GM21717 (cell line): ENCODE data around the gene BNIP3.

ENCODE experiments used
- ATAC-seq: cut with Tn5 transposase; IDR thresholded peaks from one replicate; pipeline ENCODE4 v1.9.1; 2021; ENCODE audit warnings: mild to moderate bottlenecking, moderate library complexity; ENCODE audit not compliant: unreplicated experiment

BNIP3 gene

DNA sequence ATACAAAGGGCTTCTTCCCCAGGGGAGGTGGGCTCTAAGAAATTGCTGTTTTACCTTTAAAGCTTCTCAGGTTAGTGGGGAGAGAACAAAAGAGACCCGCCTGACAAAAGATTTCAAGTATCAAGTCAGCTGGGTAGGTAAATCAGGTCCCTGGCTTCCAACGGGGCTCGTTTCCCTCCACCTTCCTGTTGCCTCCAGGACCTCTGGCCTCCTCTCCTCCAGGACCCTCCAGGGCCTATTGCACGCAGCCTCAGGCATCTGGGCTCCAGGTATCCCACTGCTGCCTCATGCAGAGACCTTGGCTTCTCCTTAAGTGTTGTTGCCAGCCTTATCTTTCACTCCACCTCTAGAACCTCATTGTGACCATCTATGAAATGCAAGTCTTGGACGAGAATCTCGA is 2.9 kb downstream of the BNIP3 start:
- no peak for ATAC-seq

DNA sequence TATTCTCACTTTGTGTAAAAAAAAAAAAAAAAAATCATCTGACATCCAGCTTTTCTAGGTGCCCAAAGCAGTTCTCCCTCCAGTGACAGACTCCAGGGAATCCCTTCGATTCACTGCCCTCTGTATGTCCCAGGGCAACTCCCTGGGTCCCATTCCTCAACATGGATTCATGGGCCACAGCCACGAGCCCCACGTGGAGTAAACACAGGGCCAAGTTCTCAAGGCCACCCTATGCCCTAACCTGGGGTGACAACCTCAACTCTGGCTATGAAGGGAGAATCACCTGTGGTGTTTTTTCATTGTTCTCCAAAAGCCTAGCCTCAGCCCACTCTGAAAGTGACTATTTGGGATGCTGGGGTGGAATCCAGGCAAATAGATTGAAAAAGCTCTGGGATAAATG is 3.4 kb downstream of the BNIP3 start:
- ATAC-seq, result no peak

DNA sequence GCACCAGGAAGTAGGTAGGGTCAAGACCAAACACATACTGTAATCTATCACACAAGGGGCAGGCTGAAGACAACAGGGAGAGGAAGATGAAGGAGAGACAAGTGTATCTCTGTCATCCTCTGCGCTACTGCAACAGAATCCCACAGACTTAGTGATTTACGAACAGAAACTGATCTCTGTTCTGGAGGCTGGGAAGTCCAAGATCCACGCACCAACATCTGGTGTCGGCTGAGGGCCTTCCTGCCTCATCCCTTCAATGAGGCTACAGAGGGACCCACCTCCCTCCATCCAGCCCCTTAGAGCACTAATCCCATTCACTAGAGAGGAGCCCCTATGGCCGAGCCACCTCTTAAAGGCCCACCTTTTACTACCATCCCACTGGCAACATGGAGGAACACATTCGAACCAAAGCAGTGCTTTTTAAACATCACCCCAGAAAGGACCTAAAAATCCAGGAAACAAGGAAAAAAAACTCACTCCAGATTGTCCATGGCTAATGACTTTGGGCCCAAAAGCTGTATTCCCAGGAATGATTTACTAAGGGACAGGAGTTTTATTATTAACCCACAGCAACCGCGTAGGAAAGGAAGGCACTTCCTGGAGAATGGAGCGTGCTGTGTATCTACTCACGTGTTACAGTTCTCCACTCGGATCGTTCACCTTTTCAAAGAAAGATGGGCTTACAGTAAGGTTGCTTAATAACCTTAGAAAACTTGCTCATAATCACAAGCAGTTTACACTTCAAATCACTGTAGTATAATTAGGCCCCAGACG is 4.2 kb downstream of the BNIP3 start:
- no peak for ATAC-seq

DNA sequence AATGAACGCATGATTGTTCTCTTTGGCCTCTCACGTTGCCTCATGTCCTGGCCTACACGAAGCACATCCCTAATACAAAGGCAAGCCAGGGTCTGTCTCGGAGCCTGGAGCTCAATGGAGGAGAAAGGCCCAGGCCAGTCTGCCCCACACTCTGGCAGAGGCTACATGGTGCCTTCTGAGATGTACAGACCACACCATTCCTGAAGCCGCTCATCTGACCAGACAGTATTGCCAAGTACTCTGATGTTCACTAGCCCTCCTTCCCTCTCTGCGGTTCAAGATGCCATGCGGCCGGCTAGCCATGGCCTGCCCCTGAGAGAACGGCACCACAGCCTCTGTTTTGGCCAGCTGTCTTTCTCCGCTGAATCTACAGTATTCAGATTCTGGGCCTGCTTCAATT is 5.9 kb downstream of the BNIP3 start:
- no peak for ATAC-seq

DNA sequence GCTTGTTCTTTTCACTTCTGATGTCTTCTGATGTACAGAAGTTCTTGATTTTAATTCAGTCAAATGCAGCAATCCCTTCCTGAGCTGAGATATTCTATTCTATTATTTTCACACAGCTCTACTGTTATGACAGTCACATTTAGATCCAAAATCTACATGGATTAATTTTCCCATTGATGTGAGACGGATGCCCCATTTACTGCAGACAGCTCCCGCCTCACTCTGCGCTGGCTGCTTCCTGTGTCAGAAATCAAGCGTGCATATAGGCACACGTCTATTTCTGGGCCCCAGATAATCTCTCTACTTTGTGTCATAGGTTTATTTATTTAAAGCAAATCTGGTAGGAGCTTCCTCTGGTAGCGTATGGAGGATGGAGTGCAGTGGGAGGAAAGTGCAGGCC is 6.7 kb downstream of the BNIP3 start:
- ATAC-seq, result no peak

DNA sequence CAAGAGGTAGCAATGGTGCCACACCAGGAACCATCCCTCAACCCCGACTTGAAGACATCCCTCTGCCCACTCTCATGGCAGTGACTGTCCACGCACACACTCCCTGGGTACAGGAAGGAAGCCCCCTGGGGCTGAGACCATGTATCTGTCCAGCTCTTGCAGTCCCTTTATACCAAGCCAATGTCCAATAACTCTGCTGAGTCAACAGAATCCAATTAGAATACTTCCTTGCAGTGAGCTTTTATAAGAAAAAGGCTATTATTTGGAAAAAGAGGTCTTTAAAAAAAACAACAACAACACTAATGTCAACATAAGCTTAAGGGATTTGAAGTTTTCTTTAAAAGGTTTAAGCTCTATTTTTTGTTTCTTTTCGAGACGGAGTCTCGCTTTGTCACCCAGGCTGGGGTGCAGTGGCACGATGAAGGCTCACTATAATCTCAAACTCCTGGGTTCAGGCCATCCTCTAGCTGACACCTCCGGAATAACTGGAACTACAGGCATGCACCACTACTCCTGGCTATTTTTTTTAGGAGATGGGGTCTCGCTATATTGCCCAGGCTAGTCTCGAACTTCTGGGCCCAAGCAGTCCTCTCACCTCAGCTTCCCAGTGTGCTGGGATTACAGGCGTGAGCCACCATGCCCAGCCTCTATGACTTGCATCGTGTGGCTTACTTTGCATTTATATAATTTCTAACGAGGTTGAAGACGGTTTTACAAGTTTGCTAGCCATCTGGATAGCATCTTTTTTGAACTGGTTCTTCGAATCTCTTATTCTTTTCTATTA is 7.5 kb downstream of the BNIP3 start:
- no peak for ATAC-seq

DNA sequence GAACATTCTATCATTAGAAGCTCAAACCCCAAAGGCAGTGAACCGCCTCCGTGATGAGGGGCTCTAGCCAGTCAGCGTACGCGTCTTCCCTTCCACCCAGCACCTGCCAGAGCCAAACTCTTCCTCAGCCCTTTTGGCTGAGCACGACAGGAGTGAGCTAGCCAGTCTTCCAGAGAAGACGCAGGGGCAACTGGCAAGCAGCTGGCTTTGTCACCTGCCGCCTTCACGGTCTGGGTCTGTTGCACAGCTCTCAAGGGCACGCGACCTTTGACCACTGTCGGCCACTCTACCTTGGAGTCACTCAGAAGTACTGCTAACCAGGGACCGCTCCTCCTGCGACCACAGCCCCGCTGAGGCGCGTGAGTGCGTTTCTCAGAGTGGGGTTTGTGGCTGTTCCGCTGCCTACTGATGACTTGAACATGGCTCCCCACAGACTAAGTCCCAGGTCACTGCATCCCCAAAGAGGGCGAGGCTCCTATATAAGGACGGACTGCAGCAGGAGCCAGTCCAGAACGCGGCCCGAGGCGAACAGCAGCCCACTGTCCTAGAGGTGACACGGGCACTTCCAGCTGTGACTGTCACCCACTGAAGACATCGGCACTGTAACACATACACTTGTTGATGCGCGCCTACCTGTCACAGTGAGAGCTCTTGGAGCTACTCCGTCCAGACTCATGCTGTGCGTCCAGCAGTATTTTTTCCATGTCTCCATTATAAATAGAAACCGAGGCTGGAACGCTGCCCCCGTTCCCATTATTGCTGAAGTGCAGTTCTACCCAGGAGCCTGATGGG is 8.4 kb downstream of the BNIP3 start:
- no peak for ATAC-seq

DNA sequence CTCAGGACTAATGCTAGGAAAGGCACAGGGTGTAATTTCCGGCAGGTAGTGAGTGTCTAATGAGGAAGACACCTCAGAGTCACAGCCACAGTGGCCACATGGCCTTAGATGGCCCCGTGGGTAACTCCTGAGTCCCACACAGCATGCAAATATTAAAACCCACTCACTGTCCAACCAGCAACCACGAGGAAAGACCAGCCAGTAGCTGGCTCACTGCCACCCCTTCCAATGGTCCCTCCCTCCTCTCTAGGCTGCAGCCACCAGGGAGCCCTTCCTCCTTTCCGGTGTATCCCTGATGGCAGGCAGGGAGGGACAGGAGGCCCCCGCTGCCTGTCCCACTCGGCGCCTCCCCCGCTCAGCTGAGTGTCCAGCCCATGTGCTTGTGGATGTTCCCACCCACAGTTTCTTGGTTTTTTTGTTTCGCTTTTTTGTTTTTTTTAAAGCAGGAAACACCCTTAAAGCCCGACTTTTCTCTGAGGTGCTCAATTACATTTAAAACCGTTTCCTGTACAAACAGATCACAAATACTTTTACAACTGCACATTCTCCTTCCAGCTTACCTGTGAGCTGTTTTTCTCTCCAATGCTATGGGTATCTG is 9.2 kb downstream of the BNIP3 start:
- ATAC-seq, result no peak

DNA sequence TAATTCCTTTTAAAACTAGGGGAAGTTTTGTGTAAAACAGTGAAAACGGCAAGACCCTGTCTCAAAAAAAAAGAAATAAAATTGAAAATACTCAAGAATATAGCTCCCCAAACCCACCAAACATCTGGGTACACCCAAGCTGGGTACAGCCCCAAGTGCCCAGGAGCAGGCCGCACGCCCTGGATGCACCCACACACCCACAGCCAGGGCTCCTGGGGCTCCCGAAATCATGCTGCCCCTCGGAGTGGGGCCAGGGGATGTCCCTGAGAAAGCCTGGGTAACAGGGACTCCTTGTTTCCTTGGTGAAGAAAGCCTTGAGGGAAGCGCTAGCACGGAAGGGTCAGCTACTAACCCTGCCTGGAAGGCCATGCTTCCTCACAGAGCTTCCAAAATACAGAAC is 10.1 kb downstream of the BNIP3 start:
- ATAC-seq, result no peak

DNA sequence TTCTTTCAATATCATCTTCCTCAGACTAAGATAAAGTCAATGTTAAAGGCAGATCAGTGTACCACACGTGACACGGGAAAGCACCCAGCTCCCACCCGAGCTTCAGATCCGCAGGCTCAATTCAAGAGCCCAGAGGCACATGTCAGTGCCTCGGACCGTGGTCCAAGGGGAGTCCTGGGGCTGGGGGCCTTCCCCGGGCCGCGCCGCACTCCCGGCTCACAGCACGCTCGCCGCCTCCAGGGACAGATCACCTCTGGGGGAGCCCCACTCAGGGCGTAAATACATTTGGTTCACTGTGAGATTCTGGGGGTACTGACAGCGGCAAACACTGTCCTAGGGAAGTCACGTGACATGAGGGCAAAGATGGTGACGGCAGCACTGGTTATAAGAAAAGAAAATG is 10.8 kb downstream of the BNIP3 start:
- ATAC-seq, result no peak

DNA sequence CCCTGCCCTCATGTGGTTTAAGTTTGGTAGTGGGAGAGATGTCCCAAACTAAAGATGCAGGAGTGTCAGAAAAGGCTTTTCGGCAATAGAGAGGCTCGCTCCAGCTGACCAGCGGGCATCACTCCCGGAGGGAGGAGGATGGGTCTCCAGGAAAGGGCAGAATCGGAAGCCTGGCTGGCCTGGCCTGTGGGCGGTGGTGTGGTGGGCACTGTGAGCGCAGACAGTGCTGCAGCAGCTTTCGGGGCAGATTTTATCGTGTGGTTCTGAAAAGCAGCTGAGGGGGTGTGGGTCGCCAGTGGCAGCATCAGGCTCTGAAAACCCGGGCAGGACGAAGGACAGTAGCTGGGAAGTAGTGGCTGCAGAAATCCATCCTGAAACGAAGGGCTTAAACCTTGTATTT is 12.8 kb downstream of the BNIP3 start:
- no peak for ATAC-seq

DNA sequence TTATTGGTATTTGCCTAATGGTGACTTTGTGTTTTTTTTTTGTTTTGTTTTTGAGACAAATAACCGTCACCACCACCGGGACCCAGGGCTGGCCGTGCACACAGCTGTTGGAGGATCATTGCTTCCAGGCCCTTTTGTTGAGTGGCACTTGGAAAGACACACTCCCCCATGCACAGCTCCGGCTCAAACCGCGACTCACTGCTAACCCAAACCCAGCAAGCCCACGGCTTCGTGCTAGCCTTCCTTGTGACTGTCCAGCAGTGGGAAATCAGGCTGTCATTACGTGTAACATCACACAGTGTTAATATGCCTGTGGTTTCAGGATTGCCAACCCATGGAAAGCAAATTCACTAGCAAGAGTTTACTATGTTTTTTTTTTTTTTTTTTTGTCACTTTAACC is 17.4 kb downstream of the BNIP3 start:
- no peak for ATAC-seq

DNA sequence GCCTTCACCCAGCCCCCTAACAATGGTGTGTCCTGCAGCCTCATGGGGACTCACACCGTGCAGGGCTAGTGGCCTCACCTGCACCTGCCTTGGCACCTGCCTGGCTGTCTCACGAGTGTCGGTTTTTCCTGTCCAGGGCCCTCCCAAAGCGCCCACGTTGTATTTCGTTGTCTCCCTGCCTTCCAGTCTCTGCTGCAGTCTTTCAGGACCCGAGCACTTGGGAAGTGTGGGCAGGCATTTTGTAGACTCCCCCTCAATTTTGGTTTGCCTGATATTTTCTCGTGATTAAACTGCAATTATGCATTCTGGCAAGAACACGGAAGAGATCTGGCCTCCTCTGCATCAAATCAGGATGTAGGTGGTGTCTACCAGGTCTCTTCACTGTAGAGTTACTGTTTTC is 17.9 kb downstream of the BNIP3 start:
- ATAC-seq, result no peak

DNA sequence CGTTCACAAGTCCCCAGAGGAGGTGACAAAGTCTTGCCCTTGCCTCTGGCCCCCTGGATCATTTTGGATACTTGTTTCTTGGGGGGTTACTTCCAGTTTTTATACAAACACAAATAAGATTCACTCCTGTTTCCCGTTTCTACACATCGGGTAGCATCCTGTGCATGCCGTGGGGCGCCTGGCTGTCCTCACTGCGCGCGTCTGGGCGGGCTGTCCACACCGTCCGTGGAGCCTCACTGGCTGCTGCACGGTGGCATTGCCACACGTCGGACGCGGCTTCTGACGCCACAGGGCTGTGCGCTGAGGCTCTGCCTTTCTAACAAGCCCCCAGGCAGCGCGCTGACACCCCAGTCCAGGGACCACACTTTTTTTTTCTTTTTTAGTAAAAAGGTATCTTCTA is 18.4 kb downstream of the BNIP3 start:
- ATAC-seq, result no peak

DNA sequence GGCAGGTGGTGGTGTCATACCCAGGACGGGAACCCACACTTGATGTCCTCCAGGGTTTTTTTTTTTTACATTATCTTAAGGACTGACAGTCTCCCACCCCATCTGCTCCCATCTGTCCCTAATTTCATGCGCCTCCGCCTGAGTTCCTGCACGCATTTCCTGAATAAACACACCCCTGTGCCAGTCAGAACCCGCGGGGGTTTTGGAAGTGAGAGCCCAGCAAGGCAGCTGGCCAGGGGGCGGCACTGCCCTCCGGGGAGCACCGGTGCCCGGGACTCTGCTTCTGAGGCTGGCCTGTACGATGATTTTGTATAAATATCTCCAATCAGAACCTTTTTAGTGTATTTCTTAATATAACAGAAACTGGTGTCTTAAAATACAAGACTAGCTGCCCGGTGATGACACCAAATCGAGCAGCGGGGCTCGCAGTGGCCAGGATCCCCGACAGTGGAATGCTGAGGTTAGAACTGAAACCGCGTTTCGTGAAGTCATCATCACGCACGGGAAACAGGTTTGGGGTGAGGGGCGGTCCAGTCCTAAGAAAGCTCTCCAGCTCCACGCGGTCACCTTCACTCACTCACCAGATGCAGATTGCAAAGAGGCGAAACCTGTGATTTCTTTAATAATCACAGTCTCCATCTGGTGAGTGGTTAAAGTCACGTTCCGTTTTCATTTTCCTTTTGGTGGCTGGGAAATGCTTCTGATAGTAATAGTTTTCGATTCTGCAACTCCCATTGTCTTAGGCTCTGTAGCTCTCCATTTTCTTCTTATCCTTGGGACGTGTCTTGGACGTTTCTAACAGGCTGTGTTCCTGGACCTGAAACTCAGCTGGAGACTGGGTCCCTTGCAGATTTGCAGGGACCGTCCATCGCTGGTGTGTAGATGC is 19.7 kb downstream of the BNIP3 start:
- ATAC-seq, result no peak

DNA sequence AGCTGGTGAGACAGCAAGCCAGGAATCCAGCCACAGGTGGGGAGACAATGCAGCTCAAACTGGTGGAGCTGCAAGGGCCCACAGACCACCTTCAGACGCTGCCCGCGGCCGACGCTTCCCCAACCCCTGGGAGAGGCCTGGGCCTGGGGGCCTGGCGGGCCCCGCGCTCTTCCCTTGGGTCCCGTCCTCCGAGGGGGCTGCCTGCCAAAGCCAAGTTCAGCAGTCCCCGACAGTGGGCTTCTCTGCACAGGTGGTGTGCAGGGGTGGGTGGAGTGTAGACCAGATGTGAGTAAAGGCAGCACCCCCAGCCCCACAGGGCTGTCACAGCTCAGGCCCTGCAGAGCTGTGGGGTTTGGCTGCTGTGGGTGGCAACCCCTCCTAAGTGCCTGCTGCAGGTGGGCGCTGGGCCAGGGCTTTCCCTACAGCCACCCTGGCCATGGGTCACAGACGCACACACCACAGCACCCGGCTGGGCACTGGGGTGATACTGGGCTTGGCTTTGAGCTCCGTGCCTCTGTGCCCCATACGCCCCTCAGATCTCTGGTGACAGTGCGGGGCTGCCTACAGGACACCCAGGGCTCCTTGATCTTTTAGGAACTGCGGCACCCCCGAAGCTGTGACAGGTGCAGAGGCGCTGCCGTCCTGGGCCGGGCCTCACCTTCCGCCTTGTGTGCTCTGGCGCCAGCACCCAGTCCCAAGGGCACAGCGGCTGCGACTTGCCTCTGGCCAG is 20.5 kb downstream of the BNIP3 start:
- no peak for ATAC-seq

DNA sequence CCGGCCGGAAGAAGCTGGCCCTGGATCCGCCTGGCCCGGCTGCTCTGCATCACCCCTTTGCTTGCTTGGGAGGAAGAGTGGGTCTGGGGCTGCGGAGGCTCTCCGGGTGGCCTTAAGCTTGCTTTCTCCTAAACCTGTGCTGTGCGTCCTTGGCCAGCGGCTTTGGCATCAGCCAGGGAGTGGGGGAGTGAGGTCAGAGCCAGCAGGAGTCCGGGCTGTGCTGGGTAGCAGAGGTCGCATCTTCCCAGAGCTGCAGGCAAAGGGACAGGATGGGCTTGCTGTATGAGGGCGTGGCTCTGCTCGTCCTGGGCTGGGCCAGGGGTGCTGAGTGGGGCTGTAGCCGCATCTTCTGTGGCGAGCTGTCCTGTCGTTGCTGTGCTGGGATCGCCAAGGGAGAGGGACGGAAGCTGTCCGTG is 21.1 kb downstream of the BNIP3 start:
- no peak for ATAC-seq

DNA sequence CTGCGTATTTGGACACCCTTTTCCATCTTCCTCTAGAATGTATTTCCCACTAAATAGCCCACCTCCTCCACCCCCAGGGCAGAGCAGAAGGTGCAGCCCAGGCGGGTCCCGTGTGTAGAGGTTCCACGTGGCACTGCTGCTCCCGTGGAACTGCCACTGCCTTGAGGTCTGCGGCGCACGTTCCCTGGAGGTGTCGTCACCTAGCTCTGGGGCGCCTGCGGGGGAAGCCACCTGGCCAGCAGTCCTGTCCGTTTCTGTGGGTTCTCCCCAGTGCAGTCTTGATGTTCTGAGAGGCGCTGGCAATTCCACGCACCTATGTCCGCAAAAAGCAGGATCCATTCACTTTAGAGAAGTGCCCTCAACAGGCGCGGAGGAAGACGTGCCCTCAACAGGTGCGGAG is 21.9 kb downstream of the BNIP3 start:
- ATAC-seq, result no peak

DNA sequence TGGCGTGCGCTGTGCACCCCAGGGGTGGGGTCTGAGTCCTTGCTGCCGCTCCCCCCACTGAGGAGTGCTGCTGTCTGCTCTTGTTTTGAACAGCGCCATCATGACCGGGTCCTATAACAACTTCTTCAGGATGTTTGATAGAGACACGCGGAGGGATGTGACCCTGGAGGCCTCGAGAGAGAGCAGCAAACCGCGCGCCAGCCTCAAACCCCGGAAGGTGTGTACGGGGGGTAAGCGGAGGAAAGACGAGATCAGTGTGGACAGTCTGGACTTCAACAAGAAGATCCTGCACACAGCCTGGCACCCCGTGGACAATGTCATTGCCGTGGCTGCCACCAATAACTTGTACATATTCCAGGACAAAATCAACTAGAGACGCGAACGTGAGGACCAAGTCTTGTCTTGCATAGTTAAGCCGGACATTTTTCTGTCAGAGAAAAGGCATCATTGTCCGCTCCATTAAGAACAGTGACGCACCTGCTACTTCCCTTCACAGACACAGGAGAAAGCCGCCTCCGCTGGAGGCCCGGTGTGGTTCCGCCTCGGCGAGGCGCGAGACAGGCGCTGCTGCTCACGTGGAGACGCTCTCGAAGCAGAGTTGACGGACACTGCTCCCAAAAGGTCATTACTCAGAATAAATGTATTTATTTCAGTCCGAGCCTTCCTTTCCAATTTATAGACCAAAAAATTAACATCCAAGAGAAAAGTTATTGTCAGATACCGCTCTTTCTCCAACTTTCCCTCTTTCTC is 26.0 kb downstream of the BNIP3 start:
- ATAC-seq, result no peak
